HepG2 (cell line): Measurements from ENCODE around the gene ZFP1. TPM values are rescaled to one million over a fixed set of nuclear protein-coding genes. Genes with fewer than 3 reads are reported as not detected.
A peak's percentile ranks its signal among the peaks of the same experiment; 100 is the strongest.

ENCODE experiments used
- ASH2L ChIP-seq: fragments of 300-600, 200-600 bp; sonication (generic); IDR thresholded peaks from 2 replicates; pipeline ENCODE4 v1.7.0; 2017; ENCODE audit warnings: low read depth, mild to moderate bottlenecking, moderate library complexity, mixed read lengths, low read length; ENCODE audit not compliant: insufficient read length
- CENPT ChIP-seq: sonication (generic); formaldehyde crosslinking; IDR thresholded peaks from 2 replicates; pipeline ENCODE4 v1.8.0; 2022; ENCODE audit warnings: low read depth, mild to moderate bottlenecking, moderate library complexity, missing genetic modification reagents
- EED ChIP-seq: sonication (generic); formaldehyde crosslinking; IDR thresholded peaks from 2 replicates; pipeline ENCODE4 v1.5.0; 2020; ENCODE audit warnings: mild to moderate bottlenecking, missing genetic modification reagents
- ELF4 ChIP-seq: sonication (generic); formaldehyde crosslinking; IDR thresholded peaks from 2 replicates; pipeline ENCODE4 v1.5.0; 2020; ENCODE audit warnings: missing genetic modification reagents, mild to moderate bottlenecking, moderate library complexity, borderline replicate concordance
- HDAC1 ChIP-seq: sonication (generic); formaldehyde crosslinking; IDR thresholded peaks from 2 replicates; pipeline ENCODE4 v1.5.1; 2020; ENCODE audit warnings: mild to moderate bottlenecking, missing genetic modification reagents
- IRF2 ChIP-seq: IDR thresholded peaks from 2 replicates; pipeline ENCODE4 v1.6.1; 2018; ENCODE audit warnings: missing genetic modification reagents, missing compliant biosample characterization
- KAT7 ChIP-seq: IDR thresholded peaks from 2 replicates; pipeline ENCODE4 v1.6.1; 2018; ENCODE audit warnings: borderline replicate concordance, missing compliant biosample characterization
- KDM5A ChIP-seq: fragments of 200-600 bp; sonication (generic); IDR thresholded peaks from 2 replicates; pipeline ENCODE4 v1.7.0; 2018; ENCODE audit warnings: antibody characterized with exemption, mild to moderate bottlenecking, low read length, borderline replicate concordance
- MIER2 ChIP-seq: IDR thresholded peaks from 2 replicates; pipeline ENCODE4 v1.6.1; 2016; ENCODE audit warnings: missing biosample characterization, missing genetic modification reagents
- MXI1 ChIP-seq: IDR thresholded peaks from 3 replicates; pipeline ENCODE4 v1.6.1; 2012; ENCODE audit warnings: low read depth, low read length, inconsistent platforms, borderline replicate concordance
- RXRA ChIP-seq: sonication (generic); formaldehyde crosslinking; IDR thresholded peaks from 2 replicates; pipeline ENCODE4 v1.5.1; 2020; ENCODE audit warnings: missing genetic modification reagents
- SMARCC2 ChIP-seq: fragments of 450-650 bp; IDR thresholded peaks from 2 replicates; pipeline ENCODE4 v1.6.1; 2017; ENCODE audit warnings: antibody characterized with exemption, mild to moderate bottlenecking
- TBX2 ChIP-seq: sonication (generic); formaldehyde crosslinking; IDR thresholded peaks from 2 replicates; pipeline ENCODE4 v1.5.0; 2020; ENCODE audit warnings: missing genetic modification reagents, mild to moderate bottlenecking, borderline replicate concordance
- TCF12 ChIP-seq, 2 experiments: fragments of 450-650 bp in 1 of 2; sonication (generic) in 1 of 2; formaldehyde crosslinking in 1 of 2; IDR thresholded peaks; 2 replicates each; pipeline versions ENCODE4 v1.6.1 to v1.8.0; 2017 to 2022; ENCODE audit warnings: antibody characterized with exemption in 1 of 2, mild to moderate bottlenecking in 1 of 2, missing genetic modification reagents in 1 of 2, moderate library complexity in 1 of 2
- TGIF2 ChIP-seq: IDR thresholded peaks from 2 replicates; pipeline ENCODE4 v1.6.1; 2016; ENCODE audit warnings: control low read depth, missing compliant biosample characterization
- THYN1 ChIP-seq: sonication (generic); formaldehyde crosslinking; IDR thresholded peaks from 2 replicates; pipeline ENCODE4 v1.8.1; 2023; ENCODE audit warnings: low read depth, mild to moderate bottlenecking, moderate library complexity, missing genetic modification reagents, borderline replicate concordance
- ZBTB1 ChIP-seq: sonication (generic); formaldehyde crosslinking; IDR thresholded peaks from 2 replicates; pipeline ENCODE4 v1.4.0; 2020; ENCODE audit warnings: missing genetic modification reagents, borderline replicate concordance
- ZNF33A ChIP-seq: sonication (generic); formaldehyde crosslinking; IDR thresholded peaks from 2 replicates; pipeline ENCODE4 v1.5.1; 2020; ENCODE audit warnings: missing genetic modification reagents, mild to moderate bottlenecking, moderate library complexity, borderline replicate concordance
- ZNF615 ChIP-seq: sonication (generic); formaldehyde crosslinking; IDR thresholded peaks from 2 replicates; pipeline ENCODE4 v1.5.0; 2020; ENCODE audit warnings: mild to moderate bottlenecking, missing genetic modification reagents, borderline replicate concordance
- ZNF616 ChIP-seq: sonication (generic); formaldehyde crosslinking; IDR thresholded peaks from 2 replicates; pipeline ENCODE4 v1.5.0; 2020; ENCODE audit warnings: low read depth, mild to moderate bottlenecking, missing genetic modification reagents
- ZUFSP ChIP-seq: sonication (generic); formaldehyde crosslinking; IDR thresholded peaks from 2 replicates; pipeline ENCODE4 v1.9.0; 2021; ENCODE audit warnings: missing genetic modification reagents, mild to moderate bottlenecking, borderline replicate concordance
- polyA plus RNA-seq, 8 experiments: library from polyadenylated mRNA; depleted of rRNA in 3 of 8; stranded (reverse) in 7 of 8; unstranded in 1 of 8; fragments of >200 nt; fragmentation: Illumina TruSeq in 4 of 8; extraction: Trizol in 4 of 8; gene quantifications; 2 replicates each; pipeline versions ENCODE4 v1.2.1 to v1.2.3, GENCODE V29; 2011 to 2016; ENCODE audit warnings: low read depth in 4 of 8, missing spikeins in 1 of 8, mixed read lengths in 1 of 8; ENCODE audit not compliant: insufficient read depth in 1 of 8
- total RNA-seq, 5 experiments: library from RNA; depleted of rRNA; stranded (reverse); fragments of >200 nt; fragmentation: Illumina TruSeq; extraction: Trizol; gene quantifications; 2 replicates each; pipeline ENCODE4 v1.2.3, GENCODE V29; 2016; ENCODE audit warnings: low read depth in 1 of 5
- TF ChIP-seq, protein P1 (sequence below): sonication (generic); formaldehyde crosslinking; IDR thresholded peaks from 2 replicates; pipeline ENCODE4 v1.5.0; 2020; ENCODE audit warnings: mild to moderate bottlenecking, missing genetic modification reagents
- TF ChIP-seq, protein P2 (sequence below): sonication (generic); formaldehyde crosslinking; IDR thresholded peaks from 2 replicates; pipeline ENCODE4 v1.8.1; 2023; ENCODE audit warnings: mild to moderate bottlenecking, missing genetic modification reagents, borderline replicate concordance
- TF ChIP-seq, protein P3 (sequence below): sonication (generic); formaldehyde crosslinking; IDR thresholded peaks from 2 replicates; pipeline ENCODE4 v1.8.1; 2023; ENCODE audit warnings: missing genetic modification reagents, inconsistent platforms, borderline replicate concordance

ZFP1 gene
- total and polyA plus RNA-seq, 2 of the 13 experiments (the other 11 are each of a cell fraction or from before 2014, with no cell fraction given): 8.3 to 14.0 TPM

DNA sequence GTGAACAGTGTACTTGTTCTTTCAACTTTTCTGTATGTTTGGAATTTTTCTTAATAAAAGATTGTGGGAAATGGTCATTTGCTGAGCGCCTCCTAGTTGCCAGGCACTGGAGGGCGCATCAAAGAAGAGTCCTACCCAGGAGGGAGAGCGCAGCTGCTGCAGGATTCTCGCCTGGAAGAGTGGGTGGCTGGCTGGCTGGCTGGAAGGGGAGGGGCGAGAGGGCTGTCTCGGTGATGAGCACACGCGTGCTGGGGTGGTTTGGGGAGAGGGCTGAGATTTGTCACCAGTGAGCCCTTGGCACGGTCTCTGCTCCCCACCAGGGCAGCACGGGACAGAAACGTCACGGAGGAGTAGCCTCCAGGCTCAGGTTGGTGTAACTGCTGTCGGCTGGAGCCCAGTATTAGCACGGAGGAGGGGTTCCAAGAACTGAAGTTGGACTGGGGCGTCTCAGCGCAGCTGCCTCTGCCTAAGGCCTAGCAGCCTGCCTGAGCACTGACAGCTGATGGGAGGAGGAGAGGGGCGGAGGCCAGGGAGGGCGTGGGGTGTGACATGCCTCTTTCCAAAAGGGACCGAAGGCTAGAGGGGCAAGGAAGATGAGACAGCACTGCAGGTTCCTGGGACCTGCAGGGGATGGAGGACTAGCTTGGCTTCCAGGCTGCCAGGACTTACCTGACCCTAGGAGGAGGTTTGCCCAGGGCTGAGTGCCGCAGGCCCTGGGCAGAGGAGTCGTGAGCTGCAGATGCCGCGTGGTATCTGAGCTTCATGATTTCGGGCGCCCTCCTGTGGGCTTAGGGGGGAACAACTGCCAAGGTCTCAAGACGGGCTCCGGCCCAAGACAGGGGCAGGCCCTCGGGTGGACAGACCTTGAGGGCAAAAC lies 37.4 kb upstream of the ZFP1 start (continued):
- TF ChIP-seq ZNF616 (CRISPR knock-in tag) (no peak; the same call in 1 of the 2 replicates), TBX2 (no peak; the same call in none of the 2 replicates), TCF12 (IDR thresholded peaks at IDR 0.05) (no peak), TCF12 (CRISPR knock-in tag; IDR thresholded peaks at IDR 0.05) (no peak), ELF4 (no peak), THYN1 (CRISPR knock-in tag) (no peak), MIER2 (CRISPR knock-in tag) (peak; percentile 73; the same call in 1 of the 2 replicates), KDM5A (no peak), SMARCC2 (no peak), CENPT (CRISPR knock-in tag) (0 out of 2 replicates have a peak, but pooled peaks have one; percentile 63), ZNF615 (no peak; the same call in 1 of the 2 replicates), IRF2 (CRISPR knock-in tag) (peak; percentile 65), MXI1 (peak; percentile 78; the same call in 1 of the 3 replicates), EED (CRISPR knock-in tag) (no peak), RXRA (CRISPR knock-in tag) (peak; percentile 73), KAT7 (CRISPR knock-in tag) (peak; percentile 47; the same call in 1 of the 2 replicates), ZNF33A (CRISPR knock-in tag) (no peak), TGIF2 (peak; percentile 78; the same call in 1 of the 2 replicates), ZUFSP (no peak), ZBTB1 (CRISPR knock-in tag) (no peak), HDAC1 (CRISPR knock-in tag) (peak; percentile 87), ASH2L (no peak)
- TF ChIP-seq, protein P1, sequence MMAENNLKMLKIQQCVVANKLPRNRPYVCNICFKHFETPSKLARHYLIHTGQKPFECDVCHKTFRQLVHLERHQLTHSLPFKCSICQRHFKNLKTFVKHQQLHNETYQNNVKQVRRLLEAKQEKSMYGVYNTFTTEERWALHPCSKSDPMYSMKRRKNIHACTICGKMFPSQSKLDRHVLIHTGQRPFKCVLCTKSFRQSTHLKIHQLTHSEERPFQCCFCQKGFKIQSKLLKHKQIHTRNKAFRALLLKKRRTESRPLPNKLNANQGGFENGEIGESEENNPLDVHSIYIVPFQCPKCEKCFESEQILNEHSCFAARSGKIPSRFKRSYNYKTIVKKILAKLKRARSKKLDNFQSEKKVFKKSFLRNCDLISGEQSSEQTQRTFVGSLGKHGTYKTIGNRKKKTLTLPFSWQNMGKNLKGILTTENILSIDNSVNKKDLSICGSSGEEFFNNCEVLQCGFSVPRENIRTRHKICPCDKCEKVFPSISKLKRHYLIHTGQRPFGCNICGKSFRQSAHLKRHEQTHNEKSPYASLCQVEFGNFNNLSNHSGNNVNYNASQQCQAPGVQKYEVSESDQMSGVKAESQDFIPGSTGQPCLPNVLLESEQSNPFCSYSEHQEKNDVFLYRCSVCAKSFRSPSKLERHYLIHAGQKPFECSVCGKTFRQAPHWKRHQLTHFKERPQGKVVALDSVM (CRISPR knock-in tag): peak; percentile 61
- TF ChIP-seq, protein P2, sequence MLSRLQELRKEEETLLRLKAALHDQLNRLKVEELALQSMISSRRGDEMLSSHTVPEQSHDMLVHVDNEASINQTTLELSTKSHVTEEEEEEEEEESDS (CRISPR knock-in tag): no peak; the same call in 1 of the 2 replicates
- TF ChIP-seq, protein P3, sequence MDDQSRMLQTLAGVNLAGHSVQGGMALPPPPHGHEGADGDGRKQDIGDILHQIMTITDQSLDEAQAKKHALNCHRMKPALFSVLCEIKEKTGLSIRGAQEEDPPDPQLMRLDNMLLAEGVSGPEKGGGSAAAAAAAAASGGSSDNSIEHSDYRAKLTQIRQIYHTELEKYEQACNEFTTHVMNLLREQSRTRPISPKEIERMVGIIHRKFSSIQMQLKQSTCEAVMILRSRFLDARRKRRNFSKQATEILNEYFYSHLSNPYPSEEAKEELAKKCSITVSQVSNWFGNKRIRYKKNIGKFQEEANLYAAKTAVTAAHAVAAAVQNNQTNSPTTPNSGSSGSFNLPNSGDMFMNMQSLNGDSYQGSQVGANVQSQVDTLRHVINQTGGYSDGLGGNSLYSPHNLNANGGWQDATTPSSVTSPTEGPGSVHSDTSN: no peak
